IMR-90 (cell line): ENCODE data around the gene EEF1G. TPM values are rescaled to one million over a fixed set of nuclear protein-coding genes. Genes with fewer than 3 reads are reported as not detected.

Source experiments
- ATAC-seq: fragments of 200-7000 bp; cut with Tn5 transposase; 2 replicates; pipeline ENCODE4 v1.9.1; 2020; ENCODE audit warnings: low read depth, mild to moderate bottlenecking, moderate library complexity
- BruUV-seq: library from RNA; stranded (reverse); fragments of 400-500 nt; replicated peaks from 2 replicates; lab custom pipeline; 2021; lab: Mats Ljungman, UMichigan
- CTCF ChIA-PET: fragments of 300-600 bp; formaldehyde crosslinking; extraction: SDS; loops from one replicate; lab custom pipeline; 2021; ENCODE audit warnings: antibody characterized with exemption; lab: Yijun Ruan, JAX
- POLR2A ChIA-PET: fragments of 300-600 bp; sonication (Branson Sonifier 250); formaldehyde crosslinking; loops from one replicate; lab custom pipeline; 2022; ENCODE audit warnings: antibody characterized with exemption; ENCODE audit not compliant: unreplicated experiment; lab: Charles Lee
- DNase-seq: peaks from one replicate; pipeline ENCODE4 v3.0.0; 2013
- H2AFZ ChIP-seq: replicated peaks from 2 replicates; pipeline ENCODE3; 2013; ENCODE audit warnings: low read length, mild to moderate bottlenecking; ENCODE audit not compliant: poor library complexity
- H2AK5ac ChIP-seq: 2 replicates; pipeline ENCODE4 v1.6.1; 2013; ENCODE audit warnings: low read depth, low read length, inconsistent platforms
- H2AK9ac ChIP-seq: replicated peaks from 2 replicates; pipeline ENCODE3; 2013; ENCODE audit warnings: mild to moderate bottlenecking, low read depth, low read length, moderate library complexity; ENCODE audit not compliant: poor library complexity
- H2BK120ac ChIP-seq: 2 replicates; pipeline ENCODE4 v1.6.1; 2013; ENCODE audit warnings: low read depth, low read length, inconsistent platforms
- H2BK15ac ChIP-seq: 3 replicates; pipeline ENCODE4 v1.6.1; 2013; ENCODE audit warnings: low read depth, low read length, inconsistent platforms
- H2BK20ac ChIP-seq: 2 replicates; pipeline ENCODE4 v1.6.1; 2013; ENCODE audit warnings: low read depth, mild to moderate bottlenecking, inconsistent platforms, low read length, moderate library complexity
- H2BK5ac ChIP-seq: 2 replicates; pipeline ENCODE4 v1.6.1; 2013; ENCODE audit warnings: mild to moderate bottlenecking, low read depth, low read length, inconsistent platforms; ENCODE audit not compliant: poor library complexity, severe bottlenecking
- H3K14ac ChIP-seq: replicated peaks from 2 replicates; pipeline ENCODE4 v1.6.1; 2013; ENCODE audit warnings: low read depth, low read length, inconsistent platforms
- H3K18ac ChIP-seq: 2 replicates; pipeline ENCODE4 v1.6.1; 2013; ENCODE audit warnings: low read depth, low read length, control low read depth
- H3K23ac ChIP-seq: 2 replicates; pipeline ENCODE4 v1.6.1; 2013; ENCODE audit warnings: low read depth, low read length, inconsistent platforms
- H3K27ac ChIP-seq: 2 replicates; pipeline ENCODE4 v1.5.1; 2013; ENCODE audit warnings: mild to moderate bottlenecking, control low read depth, low read length; ENCODE audit not compliant: insufficient read depth
- H3K27me3 ChIP-seq: 2 replicates; pipeline ENCODE4 v1.6.1; 2013; ENCODE audit warnings: low read length; ENCODE audit not compliant: control insufficient read depth, insufficient read depth
- H3K36me3 ChIP-seq: 2 replicates; pipeline ENCODE4 v1.6.1; 2013; ENCODE audit warnings: low read length, mixed read lengths; ENCODE audit not compliant: control insufficient read depth, insufficient read depth
- H3K4ac ChIP-seq: 2 replicates; pipeline ENCODE4 v1.6.1; 2013; ENCODE audit warnings: low read depth, low read length, inconsistent platforms
- H3K4me1 ChIP-seq: 2 replicates; pipeline ENCODE4 v1.6.1; 2013; ENCODE audit warnings: low read length, mixed read lengths; ENCODE audit not compliant: control insufficient read depth, insufficient read depth
- H3K4me2 ChIP-seq: 2 replicates; pipeline ENCODE4 v1.6.1; 2013; ENCODE audit warnings: low read depth, mild to moderate bottlenecking, control low read depth, low read length, moderate library complexity
- H3K4me3 ChIP-seq: 2 replicates; pipeline ENCODE4 v1.5.1; 2013; ENCODE audit warnings: low read depth, mild to moderate bottlenecking, control low read depth, low read length, moderate library complexity; ENCODE audit not compliant: insufficient read depth
- H3K56ac ChIP-seq: 2 replicates; pipeline ENCODE4 v1.6.1; 2013; ENCODE audit warnings: low read length, inconsistent platforms; ENCODE audit not compliant: insufficient read depth; ENCODE audit errors: extremely low read depth
- H3K79me1 ChIP-seq, 2 experiments: 2 replicates each; pipeline ENCODE4 v1.6.1; 2013; ENCODE audit warnings: low read length in 2 of 2, inconsistent platforms in 1 of 2, low read depth in 1 of 2
- H3K9ac ChIP-seq: 2 replicates; pipeline ENCODE4 v1.6.1; 2013; ENCODE audit warnings: low read depth, low read length, control low read depth
- H3K9me1 ChIP-seq: 2 replicates; pipeline ENCODE4 v1.6.1; 2013; ENCODE audit warnings: low read length, inconsistent platforms; ENCODE audit not compliant: insufficient read depth
- H3K9me3 ChIP-seq: 2 replicates; pipeline ENCODE4 v1.6.1; 2013; ENCODE audit warnings: low read length; ENCODE audit not compliant: control insufficient read depth, insufficient read depth
- H4K20me1 ChIP-seq: 2 replicates; pipeline ENCODE4 v1.6.1; 2013; ENCODE audit warnings: low read length, inconsistent platforms; ENCODE audit not compliant: insufficient read depth
- H4K5ac ChIP-seq: 2 replicates; pipeline ENCODE4 v1.6.1; 2013; ENCODE audit warnings: mild to moderate bottlenecking, low read depth, low read length, control low read depth
- H4K8ac ChIP-seq, 2 experiments: 2 replicates each; pipeline ENCODE4 v1.6.1; 2013; ENCODE audit warnings: low read depth in 2 of 2, low read length in 2 of 2, control low read depth in 1 of 2, inconsistent platforms in 1 of 2
- H4K91ac ChIP-seq: 2 replicates; pipeline ENCODE4 v1.6.1; 2013; ENCODE audit warnings: low read depth, low read length, inconsistent platforms; ENCODE audit not compliant: insufficient read depth
- FOS ChIP-seq: fragments of 150-350 bp; IDR thresholded peaks from 2 replicates; pipeline ENCODE4 v1.6.1; 2016; ENCODE audit warnings: low read depth, low read length
- MXI1 ChIP-seq: IDR thresholded peaks from 2 replicates; pipeline ENCODE4 v1.6.1; 2012; ENCODE audit warnings: low read depth, mild to moderate bottlenecking, low read length, moderate library complexity, borderline replicate concordance
- RAD21 ChIP-seq: IDR thresholded peaks from 2 replicates; pipeline ENCODE4 v1.6.1; 2012; ENCODE audit warnings: low read length, improper control_type of control experiment
- WGBS, 2 experiments: methylation state at CpG; one replicate each; pipeline versions ENCODE4 v1.1.5 to v1.1.7; 2013; ENCODE audit warnings: missing lambda C conversion rate in 2 of 2; ENCODE audit not compliant: insufficient read length in 1 of 2; ENCODE audit errors: extremely low coverage in 2 of 2; 5-methylcytosine and 5-hydroxymethylcytosine counted together
- dilution Hi-C: fragments of 300-500 bp; cut with HindIII; formaldehyde crosslinking; loops from one replicate; pipeline ENCODE4 v1.14.3; 2018; ENCODE audit warnings: low sequenced_read_pairs; ENCODE audit not compliant: unreplicated experiment
- in situ Hi-C: fragments of 300-500 bp; cut with MboI; formaldehyde crosslinking; loops from 3 replicates; pipeline ENCODE4 v1.14.3; 2019; ENCODE audit warnings: low sequenced_read_pairs, inconsistent platforms, mixed read lengths
- intact Hi-C: fragments of 100-400 bp; cut with micrococcal nuclease; formaldehyde crosslinking; loops from 2 replicates; pipeline ENCODE4 v1.10.0; 2022
- polyA plus RNA-seq, 3 experiments: library from polyadenylated mRNA; depleted of rRNA; stranded (reverse); fragments of >200 nt; gene quantifications; 2 replicates each; pipeline ENCODE4 v1.2.3, GENCODE V29; 2012; ENCODE audit warnings: low replicate concordance in 1 of 3
- total RNA-seq: library from RNA; depleted of rRNA; stranded (reverse); fragments of >200 nt; gene quantifications from 2 replicates; pipeline ENCODE4 v1.2.3, GENCODE V29; 2012

The EEF1G gene
- total and polyA plus RNA-seq, 2 of the 4 experiments (the other 2 are of a cell fraction) = 1,684 to 1,857 TPM

DNA sequence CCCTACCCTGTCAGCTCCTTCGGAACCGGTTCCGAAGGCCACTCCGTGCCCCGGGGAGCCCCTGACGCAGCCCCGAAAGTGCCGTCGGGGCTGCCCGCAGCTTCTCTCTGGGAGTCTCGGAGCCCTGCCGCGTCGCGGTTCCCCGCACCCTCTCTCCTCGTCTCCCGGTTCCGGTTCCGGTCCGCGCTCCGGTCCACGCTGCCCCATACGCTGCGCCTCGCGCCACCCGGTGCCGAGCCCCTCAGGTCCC is 27.4 kb upstream of the EEF1G start:
- Histone ChIP-seq H3K4me1 (peaks cover 7% of the 10 kb centered on the region), H2AK9ac (peak overlapping the region; percentile 99), H3K36me3 (peaks cover 37% of the 10 kb centered on the region), H3K9me1 (peaks cover 5% of the 10 kb centered on the region), H4K91ac (peak overlapping the region; percentile 74), H3K27ac (peak overlapping the region; percentile 97), H3K27me3 (no peaks in the 10 kb centered on the region), H3K9me3 (no peaks in the 10 kb centered on the region), H3K4me2 (peak overlapping the region; percentile 91), H2AK5ac (peak overlapping the region; percentile 72), H3K56ac (peak overlapping the region; percentile 90), H3K4ac (peak overlapping the region; percentile 86), H4K5ac (peak overlapping the region; percentile 22), H2BK15ac (no peak overlapping the region), H4K8ac (peak overlapping the region; percentile 32 to 83; a peak in 3 of 4 replicates), H2AFZ (peak overlapping the region; percentile 87), H4K20me1 (peaks cover 17% of the 10 kb centered on the region; the same call in 1 of the 2 replicates), H3K79me1 (peaks cover 15 to 44% of the 10 kb centered on the region in 2 experiments), H3K18ac (peak overlapping the region; percentile 33; the same call in 1 of the 2 replicates), H2BK20ac (no peak overlapping the region), H3K14ac (peak overlapping the region; percentile 80), H2BK5ac (peak overlapping the region; percentile 92), H3K4me3 (peak overlapping the region; percentile 87), H3K9ac (peak overlapping the region; percentile 90), H3K23ac (peak overlapping the region; percentile 91), H2BK120ac (peak overlapping the region; percentile 34; the same call in 1 of the 2 replicates)
- dilution Hi-C loops (no loop called here), in situ Hi-C loops (no loop called here), intact Hi-C loops (no loop called here)
- CTCF ChIA-PET = no interaction called here
- DNase-seq (no peak), ATAC-seq (peak; percentile 22)
- BruUV-seq = no TSS peak
- POLR2A ChIA-PET = interaction anchor here (1.4 to 1.7 kb wide), 2 partner anchors 9 to 64 kb away, joined by 3 to 7 read pairs; partner anchors contain the start of genes C11orf98, CSKMT and TUT1
- TF ChIP-seq FOS = no peak
- peak; percentile 60; the same call in 1 of the 2 replicates for TF ChIP-seq MXI1
- no peak for TF ChIP-seq RAD21
- WGBS, 2 experiments = 1% methylated on average over 15 of the region's 30 CpGs; no CpG with 5 or more reads in 1 of the 2 experiments
